NCI-H345 treated with DMSO at 0.1 percent for 48 hours (cell line): Measurements from ENCODE around the gene CD59.
"Not testable (repeated sequence)": the region's sequence is repeated elsewhere in the genome, so short reads cannot be mapped to it uniquely, and the experiment has no call there.

Experiments used
- DNase-seq: peaks from one replicate; lab custom pipeline; 2025; ENCODE audit not compliant: unreplicated experiment; lab: John Stamatoyannopoulos, UW

The CD59 gene

GRCh38 chr11:33716243-33716642 lies 20.0 kb downstream of the CD59 start:
- DNase-seq = no peak

GRCh38 chr11:33713856-33714398 lies 22.3 kb downstream of the CD59 start:
- no peak for DNase-seq

GRCh38 chr11:33713151-33713855 lies 22.9 kb downstream of the CD59 start:
- no peak for DNase-seq

GRCh38 chr11:33712436-33712835 lies 23.8 kb downstream of the CD59 start:
- DNase-seq = no peak

GRCh38 chr11:33709466-33709865 lies 26.8 kb downstream of the CD59 start:
- no peak for DNase-seq

GRCh38 chr11:33708985-33709384 lies 27.2 kb downstream of the CD59 start:
- no peak for DNase-seq

GRCh38 chr11:33707831-33708230 lies 28.4 kb downstream of the CD59 start:
- DNase-seq = not testable (repeated sequence)

GRCh38 chr11:33706966-33707365 lies 29.3 kb downstream of the CD59 start:
- no peak for DNase-seq

GRCh38 chr11:33706546-33706945 lies 29.7 kb downstream of the CD59 start:
- no peak for DNase-seq

GRCh38 chr11:33704240-33705002 lies 31.8 kb downstream of the CD59 start:
- no peak for DNase-seq

GRCh38 chr11:33703788-33704187 lies 32.4 kb downstream of the CD59 start:
- no peak for DNase-seq

GRCh38 chr11:33703234-33703633 lies 33.0 kb downstream of the CD59 start:
- DNase-seq = no peak

- peak; percentile 66 for DNase-seq
These were observed 34.7 kb downstream of the CD59 start for GRCh38 chr11:33701302-33702230.

- peak; percentile 94 for DNase-seq
These were observed 35.5 kb downstream of the CD59 start, which contains the start of gene C11orf91 for GRCh38 chr11:33700502-33701271. Gene C11orf91 (minus strand): TSS chr11:33700826. CDS start chr11:33700740, 86 bp downstream.

GRCh38 chr11:33700063-33700501 lies 36.1 kb downstream of the CD59 start:
- no peak for DNase-seq

- DNase-seq = no peak
These were observed 36.6 kb downstream of the CD59 start for GRCh38 chr11:33699515-33700062.

GRCh38 chr11:33698921-33699320 lies 37.3 kb downstream of the CD59 start:
- DNase-seq = no peak

GRCh38 chr11:33697997-33698396 lies 38.2 kb downstream of the CD59 start:
- DNase-seq = no peak

GRCh38 chr11:33696931-33697638 lies 39.1 kb downstream of the CD59 start:
- no peak for DNase-seq
